HepG2 (cell line): Measurements from ENCODE around the gene SLTM. TPM values are rescaled to one million over a fixed set of nuclear protein-coding genes. Genes with fewer than 3 reads are reported as not detected.

Experiments used
- ATAC-seq: fragments of 200-7000 bp; cut with Tn5 transposase; 3 replicates; pipeline ENCODE4 v1.9.1; 2020; ENCODE audit warnings: mild to moderate bottlenecking, moderate library complexity
- BruUV-seq: library from RNA; stranded (reverse); fragments of 400-500 nt; replicated peaks from 2 replicates; lab custom pipeline; 2021; lab: Mats Ljungman, UMichigan
- CTCF ChIA-PET: fragments of 300-600 bp; formaldehyde crosslinking; extraction: SDS; loops from one replicate; lab custom pipeline; 2021; ENCODE audit warnings: low total read pairs, inconsistent platforms, low intra/inter-chr PET ratio; lab: Yijun Ruan, JAX
- POLR2A ChIA-PET: fragments of 350-600 bp; sonication (Branson Sonifier 250); formaldehyde crosslinking; loops from one replicate; lab custom pipeline; 2020; ENCODE audit warnings: antibody characterized with exemption, inconsistent platforms; lab: Yijun Ruan, JAX
- DNase-seq: peaks from one replicate; pipeline ENCODE4 v3.0.0-alpha.2; 2015; ENCODE audit warnings: low spot score
- FAIRE-seq: peaks from 3 replicates; lab custom pipeline; 2011; peaks lifted over from hg19 to GRCh38; lab: Jason Lieb, UNC
- H2AFZ ChIP-seq: one replicate; pipeline ENCODE4 v1.6.1; 2011; ENCODE audit warnings: low read length, inconsistent platforms
- H3K27ac ChIP-seq: fragments of 300-600 bp; 3 replicates; pipeline ENCODE4 v1.8.0; 2011; ENCODE audit warnings: mixed run types, mild to moderate bottlenecking, mixed read lengths, low read length, inconsistent platforms; ENCODE audit not compliant: insufficient read depth; ENCODE audit errors: extremely low read length
- H3K27me3 ChIP-seq, 2 experiments: fragments of 200-600 bp in 1 of 2; 2 replicates in 1 of 2; 3 replicates in 1 of 2; pipeline versions ENCODE4 v1.6.0 to v1.8.0; 2011; ENCODE audit warnings: low read length in 2 of 2, mild to moderate bottlenecking in 2 of 2, moderate library complexity in 2 of 2, inconsistent platforms in 1 of 2; ENCODE audit not compliant: insufficient read depth in 2 of 2, control insufficient read depth in 1 of 2
- H3K36me3 ChIP-seq, 2 experiments: fragments of 200-600 bp in 1 of 2; replicated peaks in 1 of 2; 2 replicates in 1 of 2; 3 replicates in 1 of 2; pipeline versions ENCODE4 v1.5.1 to v1.8.0; 2011; ENCODE audit warnings: low read length in 2 of 2, inconsistent platforms in 1 of 2; ENCODE audit not compliant: insufficient read depth in 2 of 2, control insufficient read depth in 1 of 2
- H3K4me1 ChIP-seq: 2 replicates; pipeline ENCODE4 v1.5.1; 2012; ENCODE audit warnings: low read length, inconsistent platforms; ENCODE audit not compliant: insufficient read depth
- H3K4me2 ChIP-seq: 2 replicates; pipeline ENCODE4 v1.6.0; 2011; ENCODE audit warnings: low read depth, low read length, inconsistent platforms
- H3K4me3 ChIP-seq, 3 experiments: fragments of 200-600 bp in 1 of 3; sonication (generic), shearing (Covaris generic) in 1 of 3; replicated peaks in 1 of 3; 2 replicates each; pipeline ENCODE4 v1.5.1; 2011 to 2016; ENCODE audit warnings: low read length in 3 of 3, inconsistent platforms in 2 of 3, low read depth in 2 of 3, mild to moderate bottlenecking in 2 of 3, control low read depth in 1 of 3, mixed read lengths in 1 of 3; ENCODE audit not compliant: insufficient read depth in 1 of 3
- H3K79me2 ChIP-seq: one replicate; pipeline ENCODE4 v1.6.1; 2011; ENCODE audit warnings: low read length, inconsistent platforms; ENCODE audit not compliant: insufficient read depth
- H3K9ac ChIP-seq: 2 replicates; pipeline ENCODE4 v1.6.0; 2011; ENCODE audit warnings: mild to moderate bottlenecking, low read depth, low read length, inconsistent platforms; ENCODE audit not compliant: insufficient read depth
- H3K9me3 ChIP-seq: 2 replicates; pipeline ENCODE4 v1.5.1; 2012; ENCODE audit warnings: mild to moderate bottlenecking, low read length
- H4K20me1 ChIP-seq: 2 replicates; pipeline ENCODE4 v1.6.0; 2011; ENCODE audit warnings: inconsistent platforms, mild to moderate bottlenecking, low read length, moderate library complexity; ENCODE audit not compliant: insufficient read depth
- BATF2 ChIP-seq: sonication (generic); formaldehyde crosslinking; IDR thresholded peaks from 2 replicates; pipeline ENCODE4 v1.8.0; 2022; ENCODE audit warnings: mild to moderate bottlenecking, missing genetic modification reagents, moderate library complexity
- HNRNPH1 ChIP-seq: fragments of 200-400 bp; formaldehyde crosslinking; optimal IDR thresholded peaks from 2 replicates; pipeline ENCODE3; 2017; ENCODE audit warnings: mild to moderate bottlenecking, low read depth, low read length
- MATR3 ChIP-seq: sonication (generic); formaldehyde crosslinking; IDR thresholded peaks from 2 replicates; pipeline ENCODE4 v1.4.0; 2020; ENCODE audit warnings: missing genetic modification reagents
- SNAI1 ChIP-seq: sonication (generic); formaldehyde crosslinking; IDR thresholded peaks from 2 replicates; pipeline ENCODE4 v1.5.0; 2020; ENCODE audit warnings: mild to moderate bottlenecking, missing genetic modification reagents, borderline replicate concordance
- ZBTB8A ChIP-seq: sonication (generic); formaldehyde crosslinking; IDR thresholded peaks from 2 replicates; pipeline ENCODE4 v1.4.0; 2020; ENCODE audit warnings: mild to moderate bottlenecking, low read depth, missing genetic modification reagents, borderline replicate concordance
- ZFP90 ChIP-seq: sonication (generic); formaldehyde crosslinking; IDR thresholded peaks from 2 replicates; pipeline ENCODE4 v1.8.0; 2022; ENCODE audit warnings: missing genetic modification reagents, mild to moderate bottlenecking, inconsistent platforms, borderline replicate concordance
- ZFX ChIP-seq: sonication (generic); formaldehyde crosslinking; IDR thresholded peaks from 2 replicates; pipeline ENCODE4 v1.4.0; 2020; ENCODE audit warnings: mild to moderate bottlenecking, low read depth, missing genetic modification reagents, moderate library complexity
- ZNF33B ChIP-seq: sonication (generic); formaldehyde crosslinking; IDR thresholded peaks from 2 replicates; pipeline ENCODE4 v1.5.1; 2020; ENCODE audit warnings: mild to moderate bottlenecking, missing genetic modification reagents
- ZNF343 ChIP-seq: sonication (generic); formaldehyde crosslinking; IDR thresholded peaks from 2 replicates; pipeline ENCODE4 v1.4.0; 2020; ENCODE audit warnings: mild to moderate bottlenecking, missing genetic modification reagents
- ZNF460 ChIP-seq: sonication (generic); formaldehyde crosslinking; IDR thresholded peaks from 2 replicates; pipeline ENCODE4 v1.5.1; 2020; ENCODE audit warnings: missing genetic modification reagents, mild to moderate bottlenecking, borderline replicate concordance
- WGBS: methylation state at CpG from one replicate; pipeline ENCODE4 v1.1.6; 2017; ENCODE audit warnings: low lambda C conversion rate; 5-methylcytosine and 5-hydroxymethylcytosine counted together
- in situ Hi-C: cut with HindIII; loops from 2 replicates; pipeline ENCODE4 v1.10.0; 2017; ENCODE audit warnings: low pct_unique_long_range_greater_than_20kb; ENCODE audit not compliant: extremely low pct_ligation_motif_present
- intact Hi-C: fragments of 100-400 bp; cut with micrococcal nuclease; formaldehyde crosslinking; loops from one replicate; pipeline ENCODE4 v1.10.0; 2022; ENCODE audit not compliant: unreplicated experiment
- polyA plus RNA-seq, 8 experiments: library from polyadenylated mRNA; depleted of rRNA in 3 of 8; stranded (reverse) in 7 of 8; unstranded in 1 of 8; fragments of >200 nt; fragmentation: Illumina TruSeq in 4 of 8; extraction: Trizol in 4 of 8; gene quantifications; 2 replicates each; pipeline versions ENCODE4 v1.2.1 to v1.2.3, GENCODE V29; 2011 to 2016; ENCODE audit warnings: low read depth in 4 of 8, missing spikeins in 1 of 8, mixed read lengths in 1 of 8; ENCODE audit not compliant: insufficient read depth in 1 of 8
- total RNA-seq, 5 experiments: library from RNA; depleted of rRNA; stranded (reverse); fragments of >200 nt; fragmentation: Illumina TruSeq; extraction: Trizol; gene quantifications; 2 replicates each; pipeline ENCODE4 v1.2.3, GENCODE V29; 2016; ENCODE audit warnings: low read depth in 1 of 5
- TF ChIP-seq, protein P1 (sequence below): sonication (generic); formaldehyde crosslinking; IDR thresholded peaks from 2 replicates; pipeline ENCODE4 v1.5.1; 2020; ENCODE audit warnings: missing genetic modification reagents, mild to moderate bottlenecking, borderline replicate concordance
- TF ChIP-seq, protein P2 (sequence below): sonication (generic); formaldehyde crosslinking; IDR thresholded peaks from 2 replicates; pipeline ENCODE4 v1.4.0; 2020; ENCODE audit warnings: missing genetic modification reagents, borderline replicate concordance

The SLTM gene
- total and polyA plus RNA-seq, 2 of the 13 experiments (the other 11 are each of a cell fraction or from before 2014, with no cell fraction given), result 22.0 to 64.2 TPM

- ChIA-PET CTCF (no interaction called here), POLR2A (no interaction called here)
- no peak overlapping the region for H3K27ac ChIP-seq
- no peak overlapping the region for H3K4me2 ChIP-seq
- FAIRE-seq (no peak), ATAC-seq (no peak), DNase-seq (no peak)
- peaks cover 41% of the 10 kb centered on the region for H3K79me2 ChIP-seq
- H2AFZ ChIP-seq, result no peak overlapping the region
- no peaks in the 10 kb centered on the region for H3K27me3 ChIP-seq
- in situ Hi-C loops, result no loop called here
- 98% methylated on average over 7 of the region's 7 CpGs for WGBS
- no TSS peak for BruUV-seq
- intact Hi-C loops, result no loop called here
- no peaks in the 10 kb centered on the region for H3K4me1 ChIP-seq
- TF ChIP-seq, protein P1, sequence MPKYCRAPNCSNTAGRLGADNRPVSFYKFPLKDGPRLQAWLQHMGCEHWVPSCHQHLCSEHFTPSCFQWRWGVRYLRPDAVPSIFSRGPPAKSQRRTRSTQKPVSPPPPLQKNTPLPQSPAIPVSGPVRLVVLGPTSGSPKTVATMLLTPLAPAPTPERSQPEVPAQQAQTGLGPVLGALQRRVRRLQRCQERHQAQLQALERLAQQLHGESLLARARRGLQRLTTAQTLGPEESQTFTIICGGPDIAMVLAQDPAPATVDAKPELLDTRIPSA (CRISPR knock-in tag), result no peak
- TF ChIP-seq, protein P2, sequence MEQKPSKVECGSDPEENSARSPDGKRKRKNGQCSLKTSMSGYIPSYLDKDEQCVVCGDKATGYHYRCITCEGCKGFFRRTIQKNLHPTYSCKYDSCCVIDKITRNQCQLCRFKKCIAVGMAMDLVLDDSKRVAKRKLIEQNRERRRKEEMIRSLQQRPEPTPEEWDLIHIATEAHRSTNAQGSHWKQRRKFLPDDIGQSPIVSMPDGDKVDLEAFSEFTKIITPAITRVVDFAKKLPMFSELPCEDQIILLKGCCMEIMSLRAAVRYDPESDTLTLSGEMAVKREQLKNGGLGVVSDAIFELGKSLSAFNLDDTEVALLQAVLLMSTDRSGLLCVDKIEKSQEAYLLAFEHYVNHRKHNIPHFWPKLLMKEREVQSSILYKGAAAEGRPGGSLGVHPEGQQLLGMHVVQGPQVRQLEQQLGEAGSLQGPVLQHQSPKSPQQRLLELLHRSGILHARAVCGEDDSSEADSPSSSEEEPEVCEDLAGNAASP, result no peak
- TF ChIP-seq BATF2 (CRISPR knock-in tag) (no peak), ZFX (CRISPR knock-in tag) (no peak), ZNF343 (CRISPR knock-in tag) (no peak), MATR3 (no peak), ZNF33B (CRISPR knock-in tag) (no peak), HNRNPH1 (no peak), ZNF460 (no peak), SNAI1 (CRISPR knock-in tag) (no peak), ZFP90 (no peak), ZBTB8A (CRISPR knock-in tag) (no peak)
- H3K9ac ChIP-seq, result no peak overlapping the region
- H4K20me1 ChIP-seq, result peaks cover 2% of the 10 kb centered on the region; the same call in 1 of the 2 replicates
- H3K4me3 ChIP-seq, result no peak overlapping the region
- peaks cover 7 to 48% of the 10 kb centered on the region in 2 experiments for H3K36me3 ChIP-seq
- no peaks in the 10 kb centered on the region for H3K9me3 ChIP-seq
Observed at GRCh38 chr15:58919232-58919631, 14.2 kb downstream of the SLTM start.
